ENCODE data around the gene HOXA3. TPM values are rescaled to one million over a fixed set of nuclear protein-coding genes. Genes with fewer than 3 reads are reported as not detected.

HOXA3 gene
- total and polyA plus RNA-seq, 7 donors, result 0.65 to 5.6 (median 3.3) TPM

- H3K36me3 ChIP-seq (ENCODE audit: insufficient read depth in 1 of 2, low read depth in 1 of 2), result no peaks in the 10 kb centered on the region
Observed at GRCh38 chr7:27192546-27193334, 40.4 kb upstream of the HOXA3 start.

GRCh38 chr7:27191833-27192545 lies 39.6 kb upstream of the HOXA3 start:
- H3K9me3 ChIP-seq, result no peaks in the 10 kb centered on the region
- no peak overlapping the region for H3K27ac ChIP-seq
- intact Hi-C loops (cut with DNase I), result loop anchor here (5.0 to 10.0 kb wide), 4 partner anchors 593 to 905 kb away; no protein-coding TSS in a partner anchor
- WGBS, 3 donors, result 72 to 80% (median 79%) methylated on average over 40 to 42 of the region's 42 CpGs
- ATAC-seq, result no peak
- H3K4me1 ChIP-seq, result peaks cover 8% of the 10 kb centered on the region
- peak in 1 of 2 donors; percentile 56 for DNase-seq
- H3K36me3 ChIP-seq (ENCODE audit: insufficient read depth in 1 of 2, low read depth in 1 of 2), result no peaks in the 10 kb centered on the region
- H3K27me3 ChIP-seq (ENCODE audit: insufficient read depth in 3 of 3, low read length in 2 of 3), result peaks cover 0 to 98% (median 28%) of the 10 kb centered on the region in 3 donors
- no peak for TF ChIP-seq CTCF (IDR thresholded peaks at IDR 0.05)
- peak overlapping the region; percentile 55 for H3K4me3 ChIP-seq

More at GRCh38 chr7:27192546-27193334, 40.4 kb upstream of the HOXA3 start:
- intact Hi-C loops (cut with DNase I), result loop anchor here (5.0 to 10.0 kb wide), 4 partner anchors 592 to 905 kb away; no protein-coding TSS in a partner anchor
- Histone ChIP-seq H3K9me3 (no peaks in the 10 kb centered on the region), H3K4me1 (peaks cover 8% of the 10 kb centered on the region), H3K27me3 (ENCODE audit: insufficient read depth in 3 of 3, low read length in 2 of 3) (peaks cover 0 to 98% (median 27%) of the 10 kb centered on the region in 3 donors), H3K4me3 (peak overlapping the region; percentile 55), H3K27ac (no peak overlapping the region)
- DNase-seq (peak in 1 of 2 donors; percentile 51), ATAC-seq (peak in 2 of 4 donors; percentile 37 to 39)
- 22 to 29% (median 29%) methylated on average over 56 to 78 of the region's 78 CpGs for WGBS, 3 donors
- no peak for TF ChIP-seq CTCF (IDR thresholded peaks at IDR 0.05)

GRCh38 chr7:27191161-27191731 lies 38.9 kb upstream of the HOXA3 start:
- intact Hi-C loops (cut with DNase I), result loop anchor here (5.0 to 10.0 kb wide), 4 partner anchors 594 to 906 kb away; no protein-coding TSS in a partner anchor
- Histone ChIP-seq H3K4me1 (peaks cover 8% of the 10 kb centered on the region), H3K9me3 (no peaks in the 10 kb centered on the region), H3K36me3 (ENCODE audit: insufficient read depth in 1 of 2, low read depth in 1 of 2) (no peaks in the 10 kb centered on the region), H3K4me3 (no peak overlapping the region), H3K27me3 (ENCODE audit: insufficient read depth in 3 of 3, low read length in 2 of 3) (peaks cover 0 to 97% (median 28%) of the 10 kb centered on the region in 3 donors), H3K27ac (no peak overlapping the region)
- 79 to 91% (median 90%) methylated on average over 15 of the region's 15 CpGs for WGBS, 3 donors
- no peak for TF ChIP-seq CTCF (IDR thresholded peaks at IDR 0.05)
- ATAC-seq (no peak), DNase-seq (peak in 1 of 2 donors; percentile 34)

- no peak for TF ChIP-seq CTCF (IDR thresholded peaks at IDR 0.05)
- WGBS, 3 donors, result 69 to 76% (median 73%) methylated on average over 7 of the region's 7 CpGs
- peaks cover 0 to 98% (median 31%) of the 10 kb centered on the region in 3 donors for H3K27me3 ChIP-seq (ENCODE audit: insufficient read depth in 3 of 3, low read length in 2 of 3)
- no peaks in the 10 kb centered on the region for H3K9me3 ChIP-seq
- H3K36me3 ChIP-seq (ENCODE audit: insufficient read depth in 1 of 2, low read depth in 1 of 2), result no peaks in the 10 kb centered on the region
- no peak overlapping the region for H3K4me3 ChIP-seq
- ATAC-seq (no peak), DNase-seq (peak in 1 of 2 donors; percentile 33)
- H3K4me1 ChIP-seq, result peaks cover 11% of the 10 kb centered on the region
- H3K27ac ChIP-seq, result no peak overlapping the region
- intact Hi-C loops (cut with DNase I), result loop anchor here (5.0 to 10.0 kb wide), 4 partner anchors 595 to 907 kb away; no protein-coding TSS in a partner anchor
Observed at GRCh38 chr7:27189997-27190748, 37.8 kb upstream of the HOXA3 start.

All from psoas muscle (tissue), 8 donors.